ENCODE measurements around the gene COQ10A.
"Not testable (repeated sequence)": the region's sequence is repeated elsewhere in the genome, so short reads cannot be mapped to it uniquely, and the experiment has no call there.

Gene COQ10A

DNA sequence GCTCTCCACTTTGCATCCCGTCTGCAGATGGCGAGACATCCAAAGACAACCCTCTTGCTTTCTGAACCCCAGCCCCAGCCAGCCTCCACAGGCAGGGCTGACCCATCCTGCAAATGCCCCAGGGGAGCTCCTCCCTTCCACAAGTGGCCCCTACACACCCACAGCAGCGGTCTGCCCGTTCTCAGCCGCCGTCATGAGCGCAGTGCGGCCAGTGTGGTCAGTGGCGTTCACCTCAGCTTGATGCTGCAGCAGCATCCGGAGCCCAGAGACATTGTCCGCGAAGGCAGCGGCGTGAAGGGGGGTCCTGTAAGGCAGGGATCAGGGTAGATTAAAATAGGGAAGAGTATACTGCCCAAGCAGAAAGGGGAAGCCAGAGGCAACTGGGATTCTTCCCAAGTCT, 22.2 kb upstream of the COQ10A start:
- no peak for DNase-seq

DNA sequence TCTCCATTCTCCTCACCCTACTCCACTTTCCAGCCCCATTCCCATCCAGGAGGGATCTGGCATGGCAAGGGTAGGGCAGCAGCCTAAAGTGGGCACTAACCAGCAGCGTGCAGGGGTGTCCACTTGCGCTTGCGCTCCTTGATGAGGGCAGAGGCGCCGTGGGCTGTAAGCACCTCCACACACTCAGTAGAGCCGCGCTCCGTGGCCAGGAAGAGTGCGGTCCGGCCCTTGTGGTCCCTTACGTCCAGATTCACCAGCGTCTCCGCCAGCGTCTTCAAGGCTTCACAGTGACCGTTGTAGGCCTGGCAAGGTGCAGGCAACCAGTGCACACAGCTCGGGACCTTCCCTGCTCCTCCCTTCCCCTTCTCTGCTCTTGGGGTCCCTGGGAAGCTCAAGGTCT, 18.8 kb upstream of the COQ10A start:
- no peak for DNase-seq

DNA sequence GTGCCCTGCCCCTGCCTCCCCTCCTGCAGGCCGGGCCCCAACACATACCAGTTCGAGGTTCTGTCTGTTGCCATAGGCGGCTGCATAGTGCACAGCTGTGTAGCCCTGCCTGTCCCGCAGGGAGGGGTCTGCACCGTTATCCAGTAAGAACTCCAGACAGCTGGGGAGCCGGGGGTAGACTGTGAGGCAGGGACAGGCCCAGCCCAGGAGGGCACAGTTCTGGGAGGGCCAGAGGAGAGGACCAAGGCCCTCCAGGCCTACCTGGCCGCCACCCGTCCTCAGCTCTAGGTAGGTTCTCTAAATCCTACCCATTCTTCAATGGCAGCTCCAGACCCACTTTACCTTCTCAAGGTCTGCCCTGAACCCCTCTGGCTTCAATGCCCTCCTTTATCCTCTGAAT, 18.0 kb upstream of the COQ10A start:
- DNase-seq = no peak

DNA sequence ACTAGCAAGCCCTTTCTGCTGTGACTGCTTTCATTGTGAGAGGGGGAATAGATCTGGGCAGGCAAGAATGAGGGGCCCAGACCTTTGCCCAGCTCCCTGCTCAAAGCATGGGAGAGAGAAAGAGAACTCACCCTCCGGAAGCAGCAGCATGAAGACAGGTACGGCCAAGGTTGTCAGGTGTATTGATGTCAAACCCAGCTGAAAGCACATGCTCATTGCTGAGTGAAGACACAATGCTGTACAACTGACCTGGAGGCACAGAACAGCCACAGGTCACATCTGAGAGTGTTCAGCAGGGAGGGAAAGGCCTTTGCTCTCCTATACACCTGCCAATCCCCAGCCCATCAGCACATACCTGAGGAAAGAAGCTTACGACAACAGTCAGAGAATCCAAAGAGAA, 14.1 kb upstream of the COQ10A start:
- no peak for DNase-seq

DNA sequence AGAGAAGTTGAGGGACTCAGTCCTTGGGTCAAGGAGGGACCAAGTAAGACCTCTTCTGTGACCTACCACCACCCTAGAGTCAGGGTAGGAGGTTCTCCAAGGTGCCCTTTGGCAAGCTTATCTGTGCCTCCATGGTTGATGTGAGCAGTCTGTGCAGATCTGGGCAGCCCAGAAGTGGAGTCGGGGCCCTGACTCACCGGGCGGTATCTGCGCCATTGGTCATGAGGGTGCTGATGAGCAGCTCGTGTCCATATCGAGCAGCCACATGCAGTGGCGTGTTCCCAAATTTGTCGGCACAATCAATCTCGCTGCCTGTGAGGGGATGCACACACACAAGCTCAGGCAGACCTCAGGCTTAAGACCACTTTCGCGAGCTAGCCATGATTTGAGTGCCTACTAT, 13.7 kb upstream of the COQ10A start:
- DNase-seq = no peak

DNA sequence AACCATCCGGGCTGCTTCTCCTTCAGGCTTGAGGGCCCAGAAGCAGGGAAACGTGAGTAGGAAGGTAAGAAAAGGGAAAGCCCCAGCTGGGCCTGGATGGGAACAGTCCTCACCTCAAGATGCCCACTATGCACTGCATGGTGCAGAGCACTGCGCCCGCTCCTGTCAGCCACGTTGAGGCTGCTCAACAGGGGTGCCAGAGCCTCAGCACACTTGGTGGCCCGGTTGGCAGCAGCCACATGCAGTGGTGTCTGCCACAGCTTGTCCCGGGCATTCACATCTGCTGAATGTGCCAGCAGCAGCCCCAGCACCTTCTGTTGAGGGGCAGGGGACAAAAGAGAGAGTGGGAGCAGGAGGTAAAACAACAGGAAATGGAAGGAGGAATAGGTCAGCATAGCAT, 11.1 kb upstream of the COQ10A start:
- no peak for DNase-seq

DNA sequence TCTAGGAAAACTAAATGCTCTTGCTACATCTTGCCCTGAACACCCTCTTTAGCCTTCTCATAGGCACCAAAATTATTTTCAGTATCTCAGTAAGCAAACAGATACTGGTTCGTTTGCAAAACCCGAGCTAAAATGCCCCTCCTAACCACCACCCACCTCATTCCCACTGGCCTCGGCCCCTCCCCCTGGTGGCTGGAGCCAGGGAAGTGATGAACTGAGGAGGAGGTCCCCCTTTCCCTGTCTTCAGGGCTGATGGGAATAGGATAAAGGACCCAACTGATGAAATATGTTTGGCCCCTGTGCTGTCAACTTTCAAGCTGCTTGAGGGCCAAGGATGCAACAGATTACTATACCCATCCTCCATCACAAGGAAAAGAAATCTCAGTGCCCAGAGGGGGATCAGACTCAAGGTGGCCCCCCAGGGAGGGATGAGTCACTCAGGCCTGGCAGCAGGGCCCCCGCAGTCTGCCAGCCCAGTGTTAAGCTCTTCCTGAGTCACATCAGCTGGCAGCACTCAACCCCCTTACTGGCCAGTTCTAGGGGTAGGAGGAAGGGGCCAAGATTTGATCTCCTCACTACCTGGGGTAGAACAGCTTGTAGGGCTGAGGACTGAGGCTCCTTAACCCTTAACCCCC, 10.3 kb upstream of the COQ10A start:
- DNase-seq = no peak

DNA sequence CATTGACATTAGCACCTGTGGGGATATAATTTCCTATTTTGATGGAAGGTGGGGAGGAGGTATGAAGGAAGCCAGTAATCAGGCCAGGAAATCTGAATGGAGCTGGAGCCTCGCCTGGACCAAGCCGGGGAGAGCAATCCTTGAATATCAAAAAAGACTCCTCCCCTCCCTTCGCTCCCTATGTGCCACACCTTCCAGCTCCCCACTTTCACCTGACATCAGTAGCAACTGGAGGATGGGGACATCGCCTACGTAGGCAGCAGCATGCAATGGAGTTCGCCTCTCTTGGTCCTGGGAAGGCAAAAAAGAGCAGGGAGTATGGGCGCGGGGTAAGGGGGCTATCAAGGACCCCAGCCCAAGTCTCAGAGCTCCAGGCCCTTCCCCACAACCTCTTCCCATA, 9.7 kb upstream of the COQ10A start:
- DNase-seq = no peak

DNA sequence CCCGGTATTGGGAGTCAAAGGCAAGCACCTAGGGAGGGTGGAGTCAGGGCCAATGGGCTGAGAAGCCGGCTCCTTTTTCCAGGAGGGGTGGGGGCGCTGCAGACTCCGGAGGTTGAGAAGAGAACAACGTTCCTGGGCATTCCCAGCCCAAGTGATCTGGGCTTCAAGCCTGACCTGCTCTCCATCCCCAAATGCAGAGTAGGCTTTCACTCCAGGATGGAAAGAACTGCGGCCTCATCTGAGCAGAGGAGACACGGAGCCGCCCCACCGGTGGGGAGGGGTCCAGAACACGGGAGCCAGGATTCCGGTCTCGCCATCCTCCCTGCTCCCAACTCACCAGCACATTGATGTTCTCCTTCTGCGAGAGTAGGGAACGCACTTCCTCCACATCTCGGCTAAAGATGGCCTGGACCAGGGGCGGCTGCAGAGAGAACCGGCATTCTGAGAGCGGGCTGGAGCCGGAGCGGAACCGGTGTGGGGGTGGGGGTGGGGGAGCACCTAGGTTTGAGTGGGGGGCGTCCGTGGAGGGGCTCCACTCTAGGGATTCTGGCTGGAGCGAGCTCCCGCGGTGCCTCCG, 9.2 kb upstream of the COQ10A start:
- DNase-seq = no peak

DNA sequence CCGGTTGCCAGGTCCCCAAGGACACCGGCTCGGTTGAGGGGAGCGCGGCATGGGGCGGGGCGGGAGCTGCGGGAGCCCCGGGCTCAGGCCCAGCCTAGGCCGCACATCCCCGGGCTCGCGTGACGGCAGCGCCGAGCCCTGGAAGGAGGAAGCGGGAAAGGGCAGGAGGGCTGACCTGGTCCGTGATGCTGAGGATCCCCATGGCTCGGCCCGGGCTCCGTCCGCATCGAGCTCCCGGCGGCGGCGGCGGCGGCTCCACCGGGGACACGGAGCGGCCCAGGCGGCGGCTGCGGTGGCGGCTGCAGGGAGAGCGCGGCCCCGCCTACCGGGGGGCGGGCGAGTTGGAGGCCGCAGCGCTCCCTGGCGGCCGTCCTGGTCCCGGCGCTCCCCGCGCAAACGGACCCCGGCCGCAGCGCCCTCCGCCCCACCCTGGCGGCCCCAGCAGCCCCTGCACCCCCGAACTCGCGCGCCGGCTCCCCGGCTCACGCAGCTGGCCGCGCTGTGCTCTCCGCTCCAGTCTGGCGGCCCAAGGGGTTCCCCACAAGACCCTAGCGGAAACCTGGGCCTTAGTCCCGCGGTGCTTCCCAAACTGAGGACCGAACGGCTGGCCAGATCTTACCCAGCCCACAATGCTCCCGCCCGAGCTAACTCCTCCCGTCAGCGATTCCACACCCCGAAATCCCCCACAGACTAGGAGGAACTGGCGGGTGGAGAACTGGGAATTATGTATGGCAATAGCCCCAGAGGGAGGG, 8.5 kb upstream of the COQ10A start, which contains the start of gene ANKRD52:
Gene ANKRD52, minus strand, starts transcription at position 317 of the 752 bp plus-strand sequence. Its CDS starts 115 bp downstream, at position 202.
- DNase-seq = peak; percentile 77

DNA sequence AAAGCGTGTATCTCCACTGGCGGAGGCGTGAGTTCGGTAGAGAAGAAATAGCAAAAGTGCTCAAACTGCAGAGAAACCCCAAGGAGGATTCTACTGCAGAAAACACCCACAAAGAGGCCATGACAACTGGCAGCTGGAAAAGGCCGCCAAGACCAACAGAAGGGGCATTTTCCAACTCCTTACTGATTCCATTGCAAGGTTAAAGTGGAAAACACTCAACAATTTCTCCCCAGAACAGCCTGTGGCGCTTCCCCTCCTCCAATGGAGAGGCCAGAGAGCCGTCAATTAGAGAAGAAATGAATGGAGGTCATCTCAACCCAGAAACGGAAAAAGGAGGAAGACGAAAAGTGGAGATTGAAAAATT, 7.9 kb upstream of the COQ10A start:
- no peak for DNase-seq

DNA sequence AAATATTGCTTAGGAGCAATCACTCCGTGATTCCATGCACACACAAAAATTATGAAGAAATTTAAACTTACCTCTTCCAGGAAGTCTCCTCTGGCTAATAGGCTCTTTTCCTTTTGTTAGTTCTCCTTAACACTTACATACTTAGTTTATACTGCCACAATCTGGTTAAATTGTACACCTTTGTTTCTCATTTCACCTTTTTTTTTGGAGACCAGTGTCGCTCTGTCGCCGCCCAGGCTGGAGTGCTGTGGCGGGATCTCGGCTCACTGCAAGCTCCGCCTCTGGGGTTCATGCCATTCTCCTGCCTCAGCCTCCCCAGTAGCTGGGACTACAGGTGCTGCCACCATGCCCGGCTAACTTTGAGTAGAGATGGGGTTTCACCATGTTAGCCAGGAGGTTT, 6.4 kb upstream of the COQ10A start:
- no peak for DNase-seq

DNA sequence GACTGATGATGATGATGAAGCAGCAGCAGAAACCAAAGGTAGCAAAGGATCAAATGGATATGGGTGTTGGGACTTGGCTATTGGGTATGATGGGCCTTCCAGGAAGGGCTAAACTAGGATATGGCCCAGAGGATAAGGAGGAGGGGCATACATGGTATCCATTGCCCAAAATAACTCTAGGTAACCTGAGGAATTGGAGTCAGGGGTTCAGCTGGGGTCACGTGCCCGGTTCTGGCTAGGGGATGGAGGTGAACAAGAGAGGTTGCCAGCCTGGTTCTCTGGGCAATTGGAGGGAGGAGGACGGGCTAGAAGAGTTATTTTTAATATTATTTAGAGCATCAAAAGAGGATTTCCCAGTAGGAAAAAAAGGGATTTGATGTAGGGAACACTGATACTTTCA, 5.8 kb upstream of the COQ10A start:
- no peak for DNase-seq

DNA sequence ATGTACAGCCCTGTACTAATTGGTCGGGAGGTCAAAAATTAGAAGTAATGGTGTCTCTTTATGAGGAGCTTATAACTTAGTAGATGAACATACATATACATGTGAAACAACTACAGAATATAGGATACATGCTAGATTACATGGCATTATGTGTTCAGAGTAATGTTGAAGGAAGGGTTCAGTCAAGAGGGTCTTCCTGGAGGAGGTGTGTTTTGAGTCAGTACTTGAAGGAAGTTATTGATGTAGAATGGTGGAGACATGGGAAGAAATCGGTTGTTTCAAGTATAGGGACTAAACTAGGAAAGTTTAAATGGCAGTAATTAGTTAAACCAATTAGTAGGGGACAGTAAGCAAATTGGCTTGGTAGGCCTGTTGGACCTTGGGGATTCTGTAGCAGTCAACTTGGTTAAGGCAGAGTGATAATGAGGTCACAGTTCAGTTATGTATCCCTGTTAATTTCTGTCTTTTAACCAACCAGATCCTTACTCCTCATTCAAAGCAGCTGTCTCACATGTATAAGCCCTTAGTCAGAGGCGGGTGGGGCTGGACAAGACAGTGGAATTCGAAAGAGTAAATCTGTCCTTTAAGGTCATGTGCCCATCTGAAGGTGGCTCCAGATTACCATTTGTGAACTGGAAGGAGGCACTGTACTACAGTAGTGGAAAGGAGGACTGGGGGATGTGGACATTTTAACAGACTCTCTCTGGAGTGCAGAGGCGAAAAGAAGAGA, 5.1 kb upstream of the COQ10A start:
- no peak for DNase-seq

DNA sequence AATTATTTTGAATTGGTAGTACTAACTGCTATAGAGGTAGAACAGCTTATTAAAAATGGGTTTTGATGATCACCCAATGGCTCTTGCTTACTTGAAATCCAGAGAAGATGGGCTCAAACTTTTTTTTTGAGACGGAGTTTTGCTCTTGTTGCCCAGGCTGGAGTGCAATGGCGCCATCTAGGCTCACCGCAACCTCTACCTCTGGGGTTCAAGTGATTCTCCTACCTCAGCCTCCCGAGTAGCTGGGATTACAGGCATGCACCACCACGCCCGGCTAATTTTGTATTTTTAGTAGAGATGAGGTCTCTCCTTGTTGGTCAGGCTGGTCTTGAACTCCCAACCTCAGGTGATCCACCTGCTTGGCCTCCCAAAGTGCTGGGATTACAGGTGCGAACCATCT, 3.8 kb upstream of the COQ10A start:
- DNase-seq = not testable (repeated sequence)

DNA sequence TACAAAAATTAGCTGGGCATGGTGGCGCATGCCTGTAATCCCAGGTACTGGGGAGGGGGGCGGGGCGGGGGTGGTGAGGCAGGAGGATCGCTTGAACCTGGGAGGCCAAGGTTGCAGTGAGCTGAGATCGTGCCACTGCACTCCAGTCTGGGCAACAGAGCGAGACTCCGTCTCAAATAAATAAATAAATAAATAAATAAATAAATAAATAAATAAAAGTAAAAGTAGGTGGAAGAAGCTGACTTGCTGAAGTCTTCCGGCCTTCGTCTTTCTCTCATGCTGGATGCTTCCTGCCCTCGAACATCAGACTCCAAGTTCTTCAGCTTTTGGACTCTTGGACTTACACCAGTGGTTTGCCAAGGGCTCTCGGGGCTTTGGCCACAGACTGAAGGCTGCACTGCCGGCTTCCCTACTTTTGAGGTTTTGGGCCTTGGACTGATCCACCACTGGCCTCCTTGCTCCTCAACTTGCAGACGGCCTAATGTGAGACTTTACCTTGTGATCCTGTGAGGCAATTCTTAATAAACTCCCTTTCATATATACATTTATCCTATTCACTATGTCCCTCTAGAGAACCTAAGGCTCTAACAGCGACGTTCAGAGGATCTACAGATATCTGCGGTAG, 562 bp upstream of the COQ10A start:
- not testable (repeated sequence) for DNase-seq

DNA sequence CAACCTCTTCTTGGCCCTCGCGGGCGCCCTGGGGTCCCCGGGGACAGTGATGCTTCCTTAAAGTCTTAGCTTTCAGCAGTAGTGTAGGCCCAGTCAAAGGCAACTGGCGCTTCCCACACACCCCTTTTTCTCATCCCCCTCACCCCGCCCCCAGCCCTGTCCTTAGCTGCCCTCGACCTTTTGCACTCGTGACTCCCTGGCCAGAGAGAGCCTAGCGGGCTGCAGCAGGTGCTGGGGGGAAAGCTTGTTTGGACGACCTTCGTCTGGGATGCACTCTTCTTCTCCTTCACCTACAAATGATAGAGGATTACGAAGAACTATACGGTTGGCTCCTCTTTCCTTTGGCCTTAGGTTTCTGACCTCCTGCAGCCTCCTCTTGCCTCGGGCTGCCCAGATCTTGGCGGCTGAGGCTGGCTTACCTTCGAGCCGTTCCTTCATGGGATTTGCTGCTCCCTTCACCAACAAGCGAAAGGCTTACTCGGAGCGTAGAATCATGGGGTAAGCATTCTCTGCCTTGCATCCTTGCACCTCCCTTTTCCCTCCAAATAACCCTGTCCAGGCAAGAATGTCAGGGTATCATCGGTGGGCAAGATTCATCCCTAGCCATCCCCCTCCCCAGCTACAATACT, 815 bp downstream of the COQ10A start:
- no peak for DNase-seq

DNA sequence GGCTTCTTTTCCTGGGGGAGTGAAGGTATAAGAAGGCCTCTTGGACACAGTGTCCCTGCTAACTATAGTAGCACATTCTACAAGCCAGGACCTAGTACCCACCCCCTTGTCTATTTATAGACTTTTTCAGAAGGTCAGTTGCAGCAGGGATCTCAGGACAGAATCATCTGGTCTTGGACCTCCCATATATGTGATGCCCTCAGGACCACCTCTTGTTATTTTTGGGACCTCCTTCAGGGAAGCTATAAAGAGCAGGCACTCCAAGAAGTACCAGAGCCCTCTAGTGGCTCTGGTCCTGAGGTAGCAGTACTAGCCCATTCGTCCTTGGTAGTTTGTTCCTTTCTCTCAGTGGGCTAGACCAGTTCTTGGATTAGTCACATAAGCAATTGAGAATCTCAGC, 4.3 kb downstream of the COQ10A start:
- DNase-seq = no peak

DNA sequence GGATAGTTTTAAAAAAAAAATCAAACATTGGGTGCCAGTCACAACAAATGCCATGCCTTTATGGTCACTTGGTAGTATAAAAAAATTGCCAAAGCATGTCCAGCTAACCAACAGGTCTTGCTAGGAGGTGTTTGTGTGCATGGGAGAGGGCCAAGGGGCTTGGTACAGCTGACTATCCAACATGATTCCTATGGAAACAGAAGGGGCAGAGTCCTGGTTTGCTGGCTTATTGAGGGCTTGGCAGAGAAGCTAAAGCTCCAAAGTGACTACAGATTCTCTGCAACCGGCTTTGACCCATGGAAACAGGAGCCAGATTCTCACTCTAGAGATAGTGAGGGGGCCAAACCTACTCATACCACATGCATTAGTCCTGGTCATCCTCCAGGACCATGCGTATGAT, 5.7 kb downstream of the COQ10A start:
- DNase-seq = not testable (repeated sequence)

DNA sequence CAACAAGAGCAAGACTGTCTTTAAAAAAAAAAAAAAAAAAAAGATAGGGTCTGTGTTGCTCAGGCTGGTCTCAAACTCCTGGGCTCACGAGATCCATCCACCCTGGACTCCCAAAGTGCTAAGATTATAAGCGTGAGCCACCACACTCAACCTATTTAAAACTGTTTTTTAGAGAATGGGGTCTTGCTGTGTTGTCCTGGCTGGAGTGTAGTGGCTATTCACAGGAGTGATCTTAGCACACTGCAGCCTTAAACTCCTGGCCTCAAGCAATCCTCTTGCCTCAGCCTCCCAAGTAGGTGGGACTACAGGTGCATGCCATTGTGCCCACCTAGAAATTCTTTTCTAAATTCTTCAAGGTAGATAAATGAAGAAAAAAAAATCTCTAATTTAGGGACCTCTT, 7.6 kb downstream of the COQ10A start:
- no peak for DNase-seq

DNA sequence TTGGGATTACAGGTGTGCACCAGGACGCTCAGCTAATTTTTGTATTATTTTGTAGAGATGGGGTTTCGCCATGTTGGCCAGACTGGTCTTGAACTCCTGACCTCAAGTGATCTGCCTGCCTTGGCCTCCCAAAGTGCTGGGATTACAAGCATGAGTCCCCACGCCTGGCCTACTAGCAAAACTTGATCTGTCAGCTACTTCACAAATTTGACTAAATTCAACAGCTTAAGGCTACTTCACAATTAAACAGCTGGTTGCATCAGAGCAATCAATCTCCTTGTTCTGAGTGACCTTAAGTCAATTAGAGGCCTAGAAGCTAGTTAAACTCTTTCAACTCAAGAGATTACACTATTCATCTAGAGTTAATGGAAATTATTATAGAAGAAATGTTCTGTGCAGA, 12.2 kb downstream of the COQ10A start:
- DNase-seq = no peak

DNA sequence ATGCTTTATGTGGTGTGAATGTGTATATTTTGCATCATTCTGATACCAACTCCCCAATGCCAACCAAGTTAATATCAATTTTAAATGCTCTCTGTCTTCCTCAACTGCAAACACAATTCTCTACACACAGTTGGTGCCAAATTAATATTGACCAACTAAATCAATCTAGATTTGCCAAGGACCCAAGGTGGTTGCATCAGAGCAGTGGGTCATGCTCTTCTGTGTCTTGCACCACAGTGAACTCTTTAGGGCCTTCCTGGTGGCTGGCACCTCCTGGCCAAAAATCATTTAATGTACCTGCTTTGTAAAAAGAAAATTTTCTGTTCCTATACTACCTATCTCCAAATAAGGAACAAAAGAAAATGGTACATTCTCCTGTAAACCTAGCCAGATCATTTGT, 14.1 kb downstream of the COQ10A start:
- DNase-seq = no peak

DNA sequence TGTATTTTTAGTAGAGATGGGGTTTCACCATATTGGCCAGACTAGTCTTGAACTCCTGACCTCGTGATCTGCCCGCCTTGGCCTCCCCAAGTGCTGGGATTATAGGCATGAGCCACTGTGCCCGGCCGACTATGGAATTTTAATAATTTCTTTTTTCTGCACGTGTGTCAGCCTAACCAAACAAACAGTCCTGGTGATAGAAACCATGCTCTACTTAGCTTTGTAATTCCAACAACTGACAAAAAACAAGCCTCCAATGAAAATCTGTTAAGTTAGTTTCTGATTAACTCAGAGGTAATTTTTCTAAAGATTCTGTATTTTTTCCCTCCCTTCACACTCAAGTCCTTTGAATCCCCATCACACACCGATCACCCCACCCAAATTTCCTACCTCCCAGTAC, 15.3 kb downstream of the COQ10A start:
- no peak for DNase-seq
